CD4-positive, alpha-beta T cell treated with Interleukin-2 at 100 ng/mL for 4 hours (primary cell): ENCODE data around the gene FKBP2.

Experiments
- DNase-seq: peaks from one replicate; pipeline ENCODE4 v3.0.0-alpha.2; 2020; ENCODE audit warnings: low spot score

The FKBP2 gene

GRCh38 chr11:64240435-64241240 is at the start of gene FKBP2:
Gene FKBP2, plus strand, starts transcription at chr11:64241095. Its CDS starts 1,293 bp downstream, at chr11:64242388.
- DNase-seq: peak; percentile 98

GRCh38 chr11:64192434-64192833 is 48.5 kb upstream of the FKBP2 start:
- DNase-seq: no peak

- DNase-seq: no peak
Observed at GRCh38 chr11:64196626-64197025, 44.3 kb upstream of the FKBP2 start.

- no peak for DNase-seq
Observed at GRCh38 chr11:64198511-64198910, 42.4 kb upstream of the FKBP2 start.

DNA sequence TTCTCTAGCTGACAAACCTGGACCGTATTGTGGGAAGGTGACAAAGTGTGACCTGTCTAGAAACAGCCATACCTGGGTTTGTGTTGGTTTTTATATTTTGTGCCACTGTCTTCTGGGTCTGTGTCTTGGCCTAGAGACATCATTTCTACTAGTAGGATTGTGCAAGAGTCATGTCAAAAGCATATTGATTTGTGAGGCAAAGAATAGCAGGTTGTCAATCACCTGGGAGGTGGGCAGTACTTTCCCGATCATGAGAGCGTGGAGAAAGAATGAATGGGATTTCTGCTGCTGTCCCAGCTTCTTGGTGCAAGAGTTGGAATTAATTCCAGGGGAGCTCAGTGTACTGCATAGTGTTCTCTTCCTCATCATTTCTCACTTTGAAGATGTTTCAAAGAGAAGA is 39.4 kb upstream of the FKBP2 start:
- DNase-seq: no peak

GRCh38 chr11:64202992-64203391 is 37.9 kb upstream of the FKBP2 start:
- DNase-seq: no peak

- no peak for DNase-seq
Observed at GRCh38 chr11:64203421-64204079, 37.3 kb upstream of the FKBP2 start.

- DNase-seq: no peak
Observed at GRCh38 chr11:64204080-64204440, 36.8 kb upstream of the FKBP2 start.

DNA sequence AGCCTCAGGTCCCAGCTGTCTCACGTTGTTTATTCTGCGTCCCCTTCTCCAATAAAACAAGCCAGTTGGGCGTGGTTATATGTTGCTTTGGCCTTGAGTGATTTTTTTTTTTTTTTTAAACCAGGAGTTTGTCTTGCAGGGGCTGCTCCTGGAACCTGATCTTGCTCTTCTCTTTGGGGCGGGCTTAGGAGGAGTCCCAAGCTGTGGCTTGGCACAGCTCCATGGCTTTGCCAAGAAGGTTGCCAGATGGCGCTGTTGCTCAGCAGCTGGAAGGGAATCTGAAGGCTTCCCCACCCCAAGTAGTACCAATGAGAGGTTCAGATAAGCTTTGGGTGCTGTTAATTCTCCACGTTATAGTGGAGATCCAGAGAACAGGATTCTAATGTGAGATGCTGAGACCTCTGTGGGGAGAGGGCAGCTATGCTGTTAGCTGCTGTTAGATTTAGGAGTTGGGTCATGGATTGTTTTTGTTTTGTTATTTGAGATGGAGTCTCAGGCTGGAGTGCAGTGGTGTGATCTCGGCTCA is 36.4 kb upstream of the FKBP2 start:
- DNase-seq: peak; percentile 90

DNA sequence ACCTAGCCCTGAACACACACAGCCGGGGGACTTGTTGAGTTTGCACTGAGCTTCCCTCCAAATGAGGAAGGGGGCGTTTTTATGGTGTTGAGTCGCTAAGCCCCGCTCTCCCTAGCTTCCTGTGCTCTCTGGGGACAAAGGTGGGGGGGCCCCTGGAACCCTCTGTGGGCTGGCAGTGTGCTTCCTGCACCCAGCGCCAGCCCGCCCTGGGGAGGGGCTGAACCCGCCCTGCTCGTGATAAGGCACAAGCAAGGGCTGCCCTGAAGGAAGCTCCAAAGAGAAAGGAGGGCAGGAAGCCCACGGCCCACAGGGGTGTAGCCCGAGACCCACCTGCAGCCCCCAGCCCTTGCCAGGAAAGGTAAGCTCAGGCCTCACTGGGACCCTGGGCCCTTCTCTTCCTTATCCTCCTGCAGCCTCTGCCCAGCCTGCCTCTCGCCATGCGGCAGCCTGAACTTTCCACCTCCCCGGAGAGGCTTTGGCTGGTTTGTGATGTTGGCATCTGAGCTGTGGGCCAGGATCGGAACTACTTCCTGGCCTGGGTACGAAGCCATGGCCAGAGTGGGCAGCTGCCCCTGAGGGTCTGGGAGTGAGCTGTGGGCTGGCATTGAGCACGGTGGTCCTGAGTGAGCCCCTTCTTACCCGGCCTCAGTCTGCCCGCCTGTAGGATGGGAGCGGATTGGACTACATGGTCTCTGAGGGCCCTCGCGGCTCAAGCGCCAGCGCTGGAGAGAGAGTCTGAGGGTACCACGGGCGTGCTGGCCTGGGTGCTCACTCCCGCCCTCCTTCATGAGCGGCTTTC is 34.2 kb upstream of the FKBP2 start, which contains the start of gene FERMT3:
FERMT3 (plus strand) TSS at position 265 of the 799 bp plus-strand sequence. CDS start 644 bp downstream, outside the sequence.
- peak; percentile 71 for DNase-seq

GRCh38 chr11:64207256-64208085 is 33.4 kb upstream of the FKBP2 start:
- DNase-seq: peak; percentile 79

GRCh38 chr11:64208086-64208795 is 32.7 kb upstream of the FKBP2 start:
- no peak for DNase-seq

GRCh38 chr11:64208796-64209562 is 31.9 kb upstream of the FKBP2 start:
- no peak for DNase-seq

DNA sequence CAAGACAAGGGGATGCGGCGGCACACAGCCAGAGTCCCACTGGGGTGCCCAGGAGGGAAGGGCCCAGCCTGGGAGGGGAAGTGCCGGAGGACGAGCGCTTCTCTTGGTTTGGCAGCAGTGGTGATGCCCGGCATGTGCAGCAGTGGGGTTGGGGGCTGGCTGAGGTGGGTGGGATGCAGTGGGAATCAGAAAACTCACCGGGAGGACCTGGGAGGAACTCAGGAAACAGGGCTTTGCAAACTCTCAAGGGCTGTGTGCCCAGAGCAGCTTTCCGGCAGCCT is 31.4 kb upstream of the FKBP2 start:
- no peak for DNase-seq

DNA sequence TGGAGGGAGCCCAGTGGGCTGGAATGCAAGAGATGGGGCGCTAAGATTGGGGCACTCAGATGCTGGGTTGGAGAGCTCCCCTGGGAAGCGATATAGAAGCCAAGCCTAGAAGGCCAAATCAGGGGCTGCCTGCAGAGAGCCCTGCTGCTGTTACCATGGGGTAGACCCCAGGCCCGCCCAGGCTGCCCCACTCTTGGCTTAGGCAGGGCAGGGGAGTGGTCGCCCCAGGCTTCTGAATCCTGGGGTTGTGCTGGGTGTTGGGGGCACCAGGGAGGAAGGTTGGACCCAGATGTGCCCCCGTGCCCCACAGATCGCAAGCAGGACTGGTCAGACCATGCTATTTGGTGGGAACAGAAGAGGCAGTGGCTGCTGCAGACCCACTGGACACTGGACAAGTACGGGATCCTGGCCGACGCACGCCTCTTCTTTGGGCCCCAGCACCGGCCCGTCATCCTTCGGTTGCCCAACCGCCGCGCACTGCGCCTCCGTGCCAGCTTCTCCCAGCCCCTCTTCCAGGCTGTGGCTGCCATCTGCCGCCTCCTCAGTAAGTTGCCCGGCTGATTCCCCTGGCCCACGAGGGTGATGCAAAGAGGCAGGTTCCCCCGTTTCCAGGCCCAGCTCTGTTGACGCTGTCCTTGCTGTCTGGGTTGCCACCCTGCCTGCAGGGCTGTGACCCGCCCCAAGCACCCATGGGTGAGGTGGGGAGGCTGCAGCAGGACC is 30.4 kb upstream of the FKBP2 start:
- no peak for DNase-seq

DNA sequence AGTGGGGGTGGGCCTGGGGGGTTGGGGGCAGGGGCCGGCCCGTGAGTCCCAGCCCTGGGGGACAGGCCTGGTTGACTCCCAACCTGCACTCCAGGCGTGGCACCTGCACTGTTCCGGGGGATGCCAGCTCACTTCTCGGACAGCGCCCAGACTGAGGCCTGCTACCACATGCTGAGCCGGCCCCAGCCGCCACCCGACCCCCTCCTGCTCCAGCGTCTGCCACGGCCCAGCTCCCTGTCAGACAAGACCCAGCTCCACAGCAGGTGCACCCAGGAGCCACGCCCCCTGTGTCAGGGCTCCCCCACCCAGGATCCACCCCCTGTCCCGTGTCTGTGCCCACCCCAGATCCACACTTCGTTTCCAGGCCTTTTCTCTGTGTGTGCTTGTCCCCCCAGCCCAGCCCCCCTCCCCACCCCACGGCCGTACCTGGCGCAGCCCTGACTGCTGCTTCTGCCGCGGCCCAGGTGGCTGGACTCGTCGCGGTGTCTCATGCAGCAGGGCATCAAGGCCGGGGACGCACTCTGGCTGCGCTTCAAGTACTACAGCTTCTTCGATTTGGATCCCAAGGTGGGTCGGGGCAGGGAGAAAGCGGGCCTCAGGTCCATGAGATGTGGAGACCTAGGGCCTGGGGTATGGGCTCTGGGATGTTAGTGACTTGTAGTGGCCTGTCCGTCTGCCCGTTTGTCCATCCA is 29.6 kb upstream of the FKBP2 start:
- no peak for DNase-seq

GRCh38 chr11:64216879-64217278 is 24.0 kb upstream of the FKBP2 start:
- DNase-seq: no peak

GRCh38 chr11:64218628-64219353 is 22.1 kb upstream of the FKBP2 start:
- DNase-seq: no peak
